ENCODE results near the gene CAPS. TPM values are rescaled to one million over a fixed set of nuclear protein-coding genes. Genes with fewer than 3 reads are reported as not detected.
"Not testable (repeated sequence)": the region's sequence is repeated elsewhere in the genome, so short reads cannot be mapped to it uniquely, and the experiment has no call there.

Gene CAPS
- total RNA-seq, 1 donor from 2014 or later, result 21.6 TPM

DNA sequence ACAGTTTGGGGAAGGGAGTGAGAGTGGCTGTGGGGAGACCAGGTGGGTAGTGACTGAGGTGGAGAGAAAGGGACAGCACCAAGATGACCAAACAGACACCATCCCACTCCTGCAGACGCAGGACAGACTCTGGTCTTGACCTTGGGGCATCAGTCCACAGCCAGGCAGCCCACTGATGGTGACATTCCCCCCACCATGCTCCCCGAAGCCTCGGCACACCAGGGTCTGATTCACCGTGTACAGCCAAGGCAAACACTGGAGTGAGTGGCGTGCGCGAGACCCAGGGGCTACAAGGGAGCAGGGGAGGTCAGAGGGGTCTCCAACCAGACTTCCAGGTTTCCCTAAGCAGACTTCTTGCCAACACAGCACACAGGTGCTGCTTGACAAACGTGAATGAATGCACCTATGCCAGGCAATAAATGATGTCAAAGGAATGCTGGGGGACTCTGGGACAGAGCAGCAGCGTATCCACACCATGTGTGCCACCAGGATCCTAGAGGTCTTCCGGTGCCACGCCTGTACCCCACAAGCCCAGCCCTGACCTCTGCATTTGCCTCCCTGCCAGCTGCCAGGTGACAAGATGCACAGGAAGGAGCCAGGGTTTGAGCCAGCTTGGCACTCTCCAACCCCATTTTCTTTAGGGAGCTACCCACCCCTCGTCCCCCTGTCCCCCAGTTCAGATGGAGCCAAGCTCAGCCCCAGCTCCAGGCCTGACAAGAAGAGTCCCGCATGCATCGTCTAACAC lies 45.4 kb downstream of the CAPS start:
- TF ChIP-seq, protein P1, sequence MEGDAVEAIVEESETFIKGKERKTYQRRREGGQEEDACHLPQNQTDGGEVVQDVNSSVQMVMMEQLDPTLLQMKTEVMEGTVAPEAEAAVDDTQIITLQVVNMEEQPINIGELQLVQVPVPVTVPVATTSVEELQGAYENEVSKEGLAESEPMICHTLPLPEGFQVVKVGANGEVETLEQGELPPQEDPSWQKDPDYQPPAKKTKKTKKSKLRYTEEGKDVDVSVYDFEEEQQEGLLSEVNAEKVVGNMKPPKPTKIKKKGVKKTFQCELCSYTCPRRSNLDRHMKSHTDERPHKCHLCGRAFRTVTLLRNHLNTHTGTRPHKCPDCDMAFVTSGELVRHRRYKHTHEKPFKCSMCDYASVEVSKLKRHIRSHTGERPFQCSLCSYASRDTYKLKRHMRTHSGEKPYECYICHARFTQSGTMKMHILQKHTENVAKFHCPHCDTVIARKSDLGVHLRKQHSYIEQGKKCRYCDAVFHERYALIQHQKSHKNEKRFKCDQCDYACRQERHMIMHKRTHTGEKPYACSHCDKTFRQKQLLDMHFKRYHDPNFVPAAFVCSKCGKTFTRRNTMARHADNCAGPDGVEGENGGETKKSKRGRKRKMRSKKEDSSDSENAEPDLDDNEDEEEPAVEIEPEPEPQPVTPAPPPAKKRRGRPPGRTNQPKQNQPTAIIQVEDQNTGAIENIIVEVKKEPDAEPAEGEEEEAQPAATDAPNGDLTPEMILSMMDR (IDR thresholded peaks at IDR 0.05), result no peak
- H3K27me3 Mint-ChIP-seq, result no peaks in the 10 kb centered on the region
- no peak overlapping the region for H3K27ac Mint-ChIP-seq
- no peak for ATAC-seq (ENCODE audit: low read depth)
- no peaks in the 10 kb centered on the region for H3K9me3 Mint-ChIP-seq
- intact Hi-C loops (cut with micrococcal nuclease), result no loop called here
- H3K4me1 Mint-ChIP-seq, result peaks cover 77% of the 10 kb centered on the region
- DNase-seq, result no peak
- peaks cover 23% of the 10 kb centered on the region for H3K36me3 Mint-ChIP-seq (ENCODE audit: low read depth)
- CTCF ChIA-PET, result no interaction called here
- no peak overlapping the region for H3K4me3 Mint-ChIP-seq
- POLR2A ChIA-PET, result no interaction called here

DNA sequence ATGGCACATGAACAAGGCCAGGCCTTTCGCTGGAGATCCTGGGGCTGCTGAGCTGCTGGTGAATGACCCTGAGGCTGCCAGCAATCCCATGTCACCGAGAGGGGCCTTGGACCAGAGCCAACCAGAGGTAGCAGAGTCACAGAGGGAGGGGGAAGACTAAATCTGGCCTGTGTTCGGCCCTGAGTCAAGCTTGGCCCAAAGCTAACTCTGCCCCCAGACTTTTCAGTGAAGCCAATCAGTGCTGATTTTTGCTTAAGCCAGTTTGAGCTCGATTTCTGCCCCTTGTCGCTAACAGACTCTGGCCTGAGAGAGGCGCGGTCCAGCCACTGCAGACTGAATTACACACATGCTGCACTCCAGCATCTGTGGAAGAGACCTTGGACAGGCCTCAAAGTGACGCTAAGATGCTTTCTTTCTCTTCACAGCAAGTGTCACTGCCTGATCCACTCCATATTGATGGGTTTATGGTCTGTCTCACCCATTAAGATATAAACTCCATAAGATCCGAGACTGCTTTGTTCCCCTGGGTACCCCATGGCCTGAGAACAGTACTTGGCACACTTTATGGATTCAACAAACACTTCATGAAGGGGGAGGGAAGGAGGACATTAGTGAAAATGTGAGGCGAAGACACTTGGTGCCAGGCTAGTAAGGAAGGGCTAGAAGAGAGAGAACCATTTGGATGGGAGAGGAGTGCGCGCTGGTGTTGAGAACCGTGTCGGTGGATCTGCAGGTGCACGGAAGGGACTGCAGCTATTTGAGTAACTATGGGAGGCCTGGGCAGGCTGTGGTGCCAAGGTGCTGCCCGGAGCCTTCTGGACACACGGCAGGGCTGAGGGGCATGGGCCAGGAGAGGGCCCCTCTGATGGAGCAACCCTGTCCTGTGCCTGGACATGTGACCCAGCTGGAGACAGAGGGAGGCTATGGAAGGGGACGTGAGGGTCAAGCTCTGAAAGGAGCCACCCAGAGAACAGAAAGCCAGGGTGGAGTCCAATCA lies 46.2 kb downstream of the CAPS start:
- TF ChIP-seq, protein P1 (IDR thresholded peaks at IDR 0.05), result no peak
- Mint-ChIP-seq H3K4me1 (peaks cover 76% of the 10 kb centered on the region), H3K9me3 (no peaks in the 10 kb centered on the region), H3K27me3 (no peaks in the 10 kb centered on the region), H3K27ac (no peak overlapping the region), H3K4me3 (no peak overlapping the region), H3K36me3 (ENCODE audit: low read depth) (peaks cover 25% of the 10 kb centered on the region)
- ATAC-seq (ENCODE audit: low read depth) (no peak), DNase-seq (no peak)
- ChIA-PET CTCF (no interaction called here), POLR2A (no interaction called here)
- intact Hi-C loops (cut with micrococcal nuclease), result no loop called here

DNA sequence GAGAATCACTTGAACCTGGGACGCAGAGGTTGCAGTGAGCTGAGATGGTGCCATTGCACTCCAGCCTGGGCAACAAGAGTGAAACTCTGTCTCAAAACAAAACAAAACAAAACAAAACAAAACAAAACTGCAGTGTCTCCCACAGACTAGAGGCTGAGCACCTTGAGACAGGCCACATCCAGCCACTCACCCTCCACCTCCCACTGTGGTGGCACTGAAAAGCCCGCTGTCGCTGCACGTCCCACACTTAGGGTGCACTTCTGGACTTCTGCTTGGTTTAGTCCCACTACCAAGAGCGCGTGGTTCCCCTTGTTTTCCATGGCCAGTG lies 47.6 kb downstream of the CAPS start:
- intact Hi-C loops (cut with micrococcal nuclease); CTCF ChIA-PET; H3K9me3 Mint-ChIP-seq; H3K27me3 Mint-ChIP-seq; DNase-seq; ATAC-seq (ENCODE audit: low read depth): not testable (repeated sequence)
- POLR2A ChIA-PET, result interaction anchor here (1.2 kb wide), 1 partner anchor 10 kb away, joined by 6 read pairs; no protein-coding TSS in a partner anchor
- peak overlapping the region; percentile 67 for H3K27ac Mint-ChIP-seq
- peak overlapping the region; percentile 53 for H3K4me3 Mint-ChIP-seq
- H3K36me3 Mint-ChIP-seq (ENCODE audit: low read depth), result peaks cover 35% of the 10 kb centered on the region
- H3K4me1 Mint-ChIP-seq, result peaks cover 74% of the 10 kb centered on the region

DNA sequence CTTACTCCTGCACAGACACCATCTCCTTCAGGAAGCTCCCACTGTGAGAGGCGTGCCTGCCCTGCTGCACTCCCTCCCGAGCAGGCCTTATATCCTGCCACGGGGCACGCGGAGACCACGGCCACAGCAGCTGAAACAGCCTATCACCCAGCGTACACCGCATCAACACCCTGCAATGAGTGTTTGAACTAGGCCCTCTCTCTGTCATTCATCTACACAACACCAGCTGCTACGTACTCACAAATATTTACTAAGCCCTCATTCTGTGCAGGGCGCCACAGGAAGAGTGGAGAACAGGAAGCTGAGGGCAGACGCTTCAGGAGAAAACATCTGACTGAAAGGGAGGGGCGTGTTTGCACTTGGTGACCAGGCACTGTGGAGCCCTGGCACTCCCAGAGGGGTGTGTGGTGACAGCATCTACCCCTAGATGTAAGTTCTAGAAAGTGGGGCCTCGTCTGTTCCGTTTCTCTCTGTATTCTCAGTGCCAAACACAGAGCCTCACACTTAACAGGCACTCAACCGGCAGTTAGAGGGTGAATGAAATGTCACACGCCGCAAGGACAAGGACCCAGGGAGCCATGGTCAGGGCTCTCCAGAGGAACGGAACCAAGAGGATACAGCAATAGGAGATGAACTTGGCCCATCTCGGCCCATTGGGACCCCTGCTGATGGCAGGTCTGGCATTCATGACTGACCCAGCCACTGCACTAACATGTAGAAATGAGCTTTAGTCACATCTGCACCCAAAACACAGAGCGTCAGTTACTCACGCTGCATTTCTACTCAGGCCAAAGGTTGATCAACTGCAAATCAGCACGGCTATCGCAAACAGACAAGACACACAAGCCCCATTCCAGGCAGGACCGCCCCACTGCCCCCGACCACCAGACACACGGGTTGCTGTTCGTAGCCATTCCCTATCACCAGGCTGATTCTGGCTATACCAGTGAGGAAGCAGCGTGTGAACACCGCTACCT lies 48.2 kb downstream of the CAPS start:
- CTCF ChIA-PET, result no interaction called here
- ATAC-seq (ENCODE audit: low read depth), result peak; percentile 82
- H3K27ac Mint-ChIP-seq, result peak overlapping the region; percentile 67
- DNase-seq, result no peak
- POLR2A ChIA-PET, result interaction anchor here (1.2 kb wide), 1 partner anchor 10 kb away, joined by 6 read pairs; no protein-coding TSS in a partner anchor
- H3K36me3 Mint-ChIP-seq (ENCODE audit: low read depth), result peaks cover 30% of the 10 kb centered on the region
- no peaks in the 10 kb centered on the region for H3K27me3 Mint-ChIP-seq
- no peaks in the 10 kb centered on the region for H3K9me3 Mint-ChIP-seq
- H3K4me1 Mint-ChIP-seq, result peaks cover 73% of the 10 kb centered on the region
- intact Hi-C loops (cut with micrococcal nuclease), result no loop called here
- TF ChIP-seq, protein P1 (IDR thresholded peaks at IDR 0.05), result no peak
- peak overlapping the region; percentile 53 for H3K4me3 Mint-ChIP-seq

DNA sequence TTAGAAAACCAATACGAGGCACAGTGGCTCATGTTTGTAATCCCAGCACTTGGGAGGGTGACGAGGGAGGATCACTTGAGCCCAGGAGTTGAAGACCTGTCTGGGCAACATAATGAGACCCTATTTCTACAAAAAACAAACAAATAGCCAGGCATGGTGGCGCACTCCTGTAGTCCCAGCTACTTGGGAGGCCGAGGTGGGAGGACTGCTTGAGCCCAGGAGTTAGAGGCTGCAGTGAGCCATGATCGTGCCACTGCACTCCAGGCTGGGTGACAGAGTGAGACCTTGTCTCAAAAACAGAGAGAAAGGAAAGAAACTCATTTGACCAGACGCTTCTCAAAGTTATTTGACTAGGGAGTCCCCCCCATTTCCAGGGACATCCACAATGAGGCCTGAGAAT lies 49.2 kb downstream of the CAPS start:
- POLR2A ChIA-PET; intact Hi-C loops (cut with micrococcal nuclease); DNase-seq; ATAC-seq (ENCODE audit: low read depth); H3K27me3 Mint-ChIP-seq; H3K9me3 Mint-ChIP-seq; CTCF ChIA-PET; H3K4me3 Mint-ChIP-seq: not testable (repeated sequence)
- Mint-ChIP-seq H3K36me3 (ENCODE audit: low read depth) (peaks cover 27% of the 10 kb centered on the region), H3K27ac (peak overlapping the region; percentile 31), H3K4me1 (peaks cover 77% of the 10 kb centered on the region)

Data from activated B cell treated with CpG ODN at 0.5 μM for 24 hours (primary cell).